Measurements from ENCODE around the gene PCDHB10. TPM values are rescaled to one million over a fixed set of nuclear protein-coding genes. Genes with fewer than 3 reads are reported as not detected.

PCDHB10 gene
- total RNA-seq (2022) (1.2 and 1.4 TPM in 2 replicates), Bru-seq, nascent RNA (percentile 45 among the genes with signal in this experiment), BruChase-seq, experiment 1, labeled RNA remaining after a 6-hour chase (percentile 79 among the genes with signal in this experiment), BruChase-seq, experiment 2, labeled RNA remaining after a 2-hour chase (percentile 64 among the genes with signal in this experiment)
- long read RNA-seq, partial matches to known transcripts = 0 of 1 reads
- long read RNA-seq, other reads (novel, unspliced or antisense) = 0 of 1 reads

- Mint-ChIP-seq H3K4me1 (ENCODE audit: insufficient read depth, unreplicated experiment) (peaks cover 7% of the 10 kb centered on the region), H3K27ac (ENCODE audit: low read depth, unreplicated experiment) (no peak within 1 kb of the TSS), H3K27me3 (ENCODE audit: insufficient read depth, unreplicated experiment) (no peaks in the 10 kb centered on the region), H3K4me3 (ENCODE audit: unreplicated experiment) (peak within 1 kb of the TSS; percentile 81), H3K9me3 (ENCODE audit: unreplicated experiment) (peaks cover 44% of the 10 kb centered on the region), H3K36me3 (ENCODE audit: insufficient read depth, unreplicated experiment) (peaks cover 17% of the 10 kb centered on the region)
- CTCF ChIA-PET = interaction anchor here (0.6 to 2.5 kb wide), 38 partner anchors 10 to 1940 kb away, joined by 3 to 26 read pairs (median 4); partner anchors contain the start of genes PCDHB13, PCDHB14, PCDHB16 and PCDHB4
- peak; percentile 60 for DNase-seq (ENCODE audit: unreplicated experiment)
- no TSS peak for BruUV-seq (replicated peaks)
- POLR2A ChIA-PET = interaction anchor here (1.0 to 3.3 kb wide), 4 partner anchors 31 to 372 kb away, joined by 4 to 15 read pairs (median 6); partner anchors contain the start of genes PCDHB14 and TAF7
- TF ChIP-seq CTCF (IDR thresholded peaks at IDR 0.05; ENCODE audit: unreplicated experiment) = peak; percentile 76
- intact Hi-C loops (cut with micrococcal nuclease) = loop anchor here (1.0 kb wide), 1 partner anchor 369 kb away; no protein-coding TSS in a partner anchor
Observed at GRCh38 chr5:141192110-141192725, at the start of gene PCDHB10. Gene PCDHB10, plus strand, starts transcription at chr5:141192353. Its CDS starts 200 bp downstream, at chr5:141192553.

- ChIA-PET CTCF (no interaction called here), POLR2A (interaction anchor here (0.6 to 0.7 kb wide), 2 partner anchors 340 to 369 kb away, joined by 3 read pairs; no protein-coding TSS in a partner anchor)
- Mint-ChIP-seq H3K9me3 (ENCODE audit: unreplicated experiment) (peaks cover 24% of the 10 kb centered on the region), H3K4me1 (ENCODE audit: insufficient read depth, unreplicated experiment) (no peaks in the 10 kb centered on the region), H3K27ac (ENCODE audit: low read depth, unreplicated experiment) (no peak within 1 kb of the TSS), H3K27me3 (ENCODE audit: insufficient read depth, unreplicated experiment) (no peaks in the 10 kb centered on the region), H3K4me3 (ENCODE audit: unreplicated experiment) (peak within 1 kb of the TSS; percentile 55), H3K36me3 (ENCODE audit: insufficient read depth, unreplicated experiment) (no peaks in the 10 kb centered on the region)
- TF ChIP-seq CTCF (IDR thresholded peaks at IDR 0.05; ENCODE audit: unreplicated experiment) = no peak
- no TSS peak for BruUV-seq (replicated peaks)
- DNase-seq (ENCODE audit: unreplicated experiment) = peak; percentile 6
- intact Hi-C loops (cut with micrococcal nuclease) = no loop called here
Observed at GRCh38 chr5:141149812-141150211, 42.3 kb upstream of the PCDHB10 start, which contains the start of gene PCDHB6. Gene PCDHB6, plus strand, starts transcription at chr5:141150057. Its CDS starts 201 bp downstream, at chr5:141150258.

GRCh38 chr5:141150224-141150992 is 41.7 kb upstream of the PCDHB10 start:
- DNase-seq (ENCODE audit: unreplicated experiment) = no peak
- H3K36me3 Mint-ChIP-seq (ENCODE audit: insufficient read depth, unreplicated experiment) = no peaks in the 10 kb centered on the region
- no peak for TF ChIP-seq CTCF (IDR thresholded peaks at IDR 0.05; ENCODE audit: unreplicated experiment)
- no TSS peak for BruUV-seq (replicated peaks)
- H3K27ac Mint-ChIP-seq (ENCODE audit: low read depth, unreplicated experiment) = no peak overlapping the region
- H3K4me3 Mint-ChIP-seq (ENCODE audit: unreplicated experiment) = peak overlapping the region; percentile 55
- no peaks in the 10 kb centered on the region for H3K4me1 Mint-ChIP-seq (ENCODE audit: insufficient read depth, unreplicated experiment)
- ChIA-PET CTCF (interaction anchor here (0.6 to 1.0 kb wide), 3 partner anchors 15 to 151 kb away, joined by 3 read pairs; no protein-coding TSS in a partner anchor), POLR2A (interaction anchor here (0.6 to 0.7 kb wide), 2 partner anchors 339 to 369 kb away, joined by 3 read pairs; no protein-coding TSS in a partner anchor)
- peaks cover 26% of the 10 kb centered on the region for H3K9me3 Mint-ChIP-seq (ENCODE audit: unreplicated experiment)
- intact Hi-C loops (cut with micrococcal nuclease) = no loop called here
- no peaks in the 10 kb centered on the region for H3K27me3 Mint-ChIP-seq (ENCODE audit: insufficient read depth, unreplicated experiment)

Data from MCF 10A (cell line).